Lung (tissue), 12 donors: Measurements from ENCODE around the gene RPS2. TPM values are rescaled to one million over a fixed set of nuclear protein-coding genes. Genes with fewer than 3 reads are reported as not detected.
A peak's percentile ranks its signal among the peaks of the same experiment; 100 is the strongest.

Experiments
- ATAC-seq: fragments of 200-7000 bp; cut with Tn5 transposase; one replicate; pipeline ENCODE4 v1.9.1; 2020; ENCODE audit warnings: moderate number of reproducible peaks; ENCODE audit not compliant: insufficient read depth, low FRiP score
- DNase-seq, 3 donors: peaks; one replicate each; pipeline ENCODE4 v3.0.0-alpha.2; 2013 to 2017
- H3K27ac ChIP-seq, 2 donors: one replicate each; pipeline ENCODE4 v1.5.1; 2013; ENCODE audit warnings: mild to moderate bottlenecking in 2 of 2, moderate library complexity in 2 of 2, control low read depth in 1 of 2, inconsistent platforms in 1 of 2, low read depth in 1 of 2, low read length in 1 of 2
- H3K27me3 ChIP-seq, 3 donors: one replicate each; pipeline ENCODE4 v1.5.1; 2013; ENCODE audit warnings: low read length in 2 of 3; ENCODE audit not compliant: control insufficient read depth in 3 of 3, insufficient read depth in 3 of 3
- H3K36me3 ChIP-seq, 4 donors: one replicate each; pipeline ENCODE4 v1.5.1; 2013; ENCODE audit warnings: low read length in 4 of 4, mild to moderate bottlenecking in 1 of 4, moderate library complexity in 1 of 4; ENCODE audit not compliant: control insufficient read depth in 4 of 4, insufficient read depth in 4 of 4
- H3K4me1 ChIP-seq, 5 donors: one replicate each; pipeline ENCODE4 v1.5.1; 2013; ENCODE audit warnings: low read length in 5 of 5, mild to moderate bottlenecking in 2 of 5, moderate library complexity in 1 of 5; ENCODE audit not compliant: control insufficient read depth in 5 of 5, insufficient read depth in 5 of 5
- H3K4me3 ChIP-seq: one replicate; pipeline ENCODE4 v1.5.1; 2013; ENCODE audit warnings: mild to moderate bottlenecking, control low read depth, moderate library complexity
- H3K9ac ChIP-seq, 2 donors: one replicate each; pipeline ENCODE4 v1.5.1; 2013; ENCODE audit warnings: low read length in 2 of 2, control low read depth in 1 of 2; ENCODE audit not compliant: insufficient read depth in 1 of 2
- H3K9me3 ChIP-seq, 4 donors: one replicate each; pipeline ENCODE4 v1.5.1; 2013; ENCODE audit warnings: low read length in 3 of 4, mild to moderate bottlenecking in 1 of 4, moderate library complexity in 1 of 4; ENCODE audit not compliant: control insufficient read depth in 4 of 4, insufficient read depth in 3 of 4
- CTCF ChIP-seq: IDR thresholded peaks from 2 replicates; pipeline ENCODE4 v1.5.1; 2012; ENCODE audit warnings: mild to moderate bottlenecking; ENCODE audit errors: control extremely low read depth, extremely low read depth
- WGBS, 2 donors: extraction: QIAGEN DNeasy Blood & Tissue Kit; methylation state at CpG; one replicate each; pipeline ENCODE4 v1.1.7; 2013; 5-methylcytosine and 5-hydroxymethylcytosine counted together
- polyA plus RNA-seq, 2 donors: library from polyadenylated mRNA; stranded (reverse); fragments of 200-250 nt; gene quantifications; one replicate each; pipeline ENCODE4 v1.2.1, GENCODE V29; 2013
- total RNA-seq, 2 donors: library from RNA; depleted of rRNA in 1 of 2; stranded (reverse); fragments of >200 nt in 1 of 2; gene quantifications; one replicate each; pipeline ENCODE4 v1.2.1, GENCODE V29; 2014 to 2021
- donor health status: control.
- donor health status: control.
- donor health status: Bipolar disorder and iron deficiency.
- donor health status: healthy.
- donor health status: DM: yes; HTN: yes; CAD: no.

Gene RPS2
- total and polyA plus RNA-seq, 4 donors: 1,331 to 5,214 (median 2,779) TPM

- H3K27ac ChIP-seq: peak overlapping the region in 1 of 2 donors; percentile 52
- no peak for TF ChIP-seq CTCF
Measured at GRCh38 chr16:1992704-1993317, 28.2 kb upstream of the RPS2 start.

GRCh38 chr16:1991948-1992703 lies 27.5 kb upstream of the RPS2 start:
- Histone ChIP-seq H3K36me3 (peaks cover 0 to 2% (median under 1%) of the 10 kb centered on the region in 4 donors), H3K4me3 (peak overlapping the region; percentile 10), H3K9ac (no peak overlapping the region), H3K4me1 (peaks cover 0 to 7% (median 6%) of the 10 kb centered on the region in 5 donors), H3K27ac (peak overlapping the region in 1 of 2 donors; percentile 52), H3K27me3 (peaks cover 0 to 30% (median 27%) of the 10 kb centered on the region in 3 donors), H3K9me3 (no peaks in the 10 kb centered on the region)
- ATAC-seq (peak; percentile 86), DNase-seq (peak; percentile 78 to 93 (median 83))
- 3 to 7% methylated on average over 74 to 96 of the region's 96 CpGs for WGBS, 2 donors
- TF ChIP-seq CTCF: no peak

More at GRCh38 chr16:1992704-1993317, 28.2 kb upstream of the RPS2 start:
- H3K4me3 ChIP-seq: peak overlapping the region; percentile 8
- no peak for DNase-seq
- no peaks in the 10 kb centered on the region for H3K9me3 ChIP-seq
- H3K9ac ChIP-seq: no peak overlapping the region
- H3K36me3 ChIP-seq: peaks cover 0 to 4% (median 2%) of the 10 kb centered on the region in 4 donors
- no peak for ATAC-seq
- peaks cover 0 to 30% (median 27%) of the 10 kb centered on the region in 3 donors for H3K27me3 ChIP-seq
- 51 to 56% methylated on average over 44 to 50 of the region's 50 CpGs for WGBS, 2 donors
- H3K4me1 ChIP-seq: peaks cover 0 to 7% (median 6%) of the 10 kb centered on the region in 5 donors

- WGBS, 2 donors: 12 to 14% methylated on average over 22 of the region's 22 CpGs
- no peak for TF ChIP-seq CTCF
- Histone ChIP-seq H3K27me3 (peaks cover 0 to 30% (median 27%) of the 10 kb centered on the region in 3 donors), H3K27ac (peak overlapping the region in 1 of 2 donors; percentile 24), H3K9me3 (no peaks in the 10 kb centered on the region), H3K4me1 (peaks cover 0 to 7% (median 6%) of the 10 kb centered on the region in 5 donors), H3K36me3 (peaks cover 0 to 6% (median 4%) of the 10 kb centered on the region in 4 donors), H3K9ac (no peak overlapping the region), H3K4me3 (peak overlapping the region; percentile 10)
- DNase-seq (no peak), ATAC-seq (no peak)
Measured at GRCh38 chr16:1991588-1991947, 26.9 kb upstream of the RPS2 start.
